K562 (cell line): ENCODE measurements around the gene ZCCHC24. TPM values are rescaled to one million over a fixed set of nuclear protein-coding genes. Genes with fewer than 3 reads are reported as not detected.

Experiments used
- ATAC-seq: fragments of 200-7000 bp; cut with Tn5 transposase; 3 replicates; pipeline ENCODE4 v1.9.1; 2020; ENCODE audit warnings: moderate library complexity
- BruUV-seq: library from RNA; stranded (reverse); fragments of 400-500 nt; replicated peaks from 2 replicates; lab custom pipeline; 2021; lab: Mats Ljungman, UMichigan
- CTCF ChIA-PET: fragments of 300-600 bp; formaldehyde crosslinking; extraction: SDS; loops from one replicate; lab custom pipeline; 2021; ENCODE audit warnings: low intra/inter-chr PET ratio; lab: Yijun Ruan, JAX
- POLR2A ChIA-PET: fragments of 300-600, 350-650 bp; sonication (Branson Sonifier 250); formaldehyde crosslinking; extraction: SDS; loops from one replicate; lab custom pipeline; 2021; ENCODE audit warnings: antibody characterized with exemption, inconsistent platforms; lab: Yijun Ruan, JAX
- DNase-seq, 4 experiments: peaks; one replicate each; pipeline versions ENCODE4 v3.0.0 to v3.0.0-alpha.2; 2011 to 2018; ENCODE audit warnings: low spot score in 3 of 4, mixed read lengths in 3 of 4; ENCODE audit errors: extremely low read depth in 1 of 4
- FAIRE-seq: peaks from 2 replicates; lab custom pipeline; 2011; peaks lifted over from hg19 to GRCh38; lab: Jason Lieb, UNC
- H2AFZ ChIP-seq: 2 replicates; pipeline ENCODE4 v1.6.0; 2011; ENCODE audit warnings: low read depth, low read length, control low read depth, inconsistent platforms
- H3K27ac ChIP-seq: fragments of 200-600 bp; 3 replicates; pipeline ENCODE4 v1.8.0; 2011; ENCODE audit warnings: low read depth, mild to moderate bottlenecking, control low read depth, inconsistent platforms, low read length, moderate library complexity, mixed read lengths; ENCODE audit errors: extremely low read depth
- H3K27me3 ChIP-seq, 2 experiments: fragments of 300-600 bp in 1 of 2; 2 replicates in 1 of 2; 3 replicates in 1 of 2; pipeline versions ENCODE4 v1.6.0 to v1.8.0; 2011; ENCODE audit warnings: inconsistent platforms in 2 of 2, low read length in 2 of 2, mild to moderate bottlenecking in 1 of 2, mixed read lengths in 1 of 2, moderate library complexity in 1 of 2; ENCODE audit not compliant: control insufficient read depth in 2 of 2, insufficient read depth in 2 of 2
- H3K36me3 ChIP-seq: fragments of 300-600 bp; 3 replicates; pipeline ENCODE4 v1.8.0; 2011; ENCODE audit warnings: mild to moderate bottlenecking, low read length, inconsistent platforms; ENCODE audit not compliant: control insufficient read depth, insufficient read depth
- H3K4me1 ChIP-seq, 2 experiments: fragments of 200-600 bp in 1 of 2; replicated peaks in 1 of 2; 2 replicates in 1 of 2; 3 replicates in 1 of 2; pipeline versions ENCODE4 v1.5.1 to v1.8.0; 2011; ENCODE audit warnings: inconsistent platforms in 2 of 2, low read length in 2 of 2, mild to moderate bottlenecking in 1 of 2, mixed read lengths in 1 of 2, moderate library complexity in 1 of 2; ENCODE audit not compliant: control insufficient read depth in 2 of 2, insufficient read depth in 2 of 2
- H3K4me2 ChIP-seq: 2 replicates; pipeline ENCODE4 v1.6.1; 2011; ENCODE audit warnings: low read length, control low read depth, inconsistent platforms, mixed read lengths; ENCODE audit not compliant: insufficient read depth
- H3K4me3 ChIP-seq: fragments of 200-600 bp; sonication (generic), shearing (Covaris generic); 2 replicates; pipeline ENCODE4 v1.5.1; 2016; ENCODE audit warnings: control low read depth, inconsistent platforms
- H3K79me2 ChIP-seq: fragments of 200-600 bp; 3 replicates; pipeline ENCODE4 v1.8.0; 2011; ENCODE audit warnings: low read length, inconsistent platforms; ENCODE audit not compliant: control insufficient read depth, insufficient read depth
- H3K9ac ChIP-seq, 2 experiments: 2 replicates each; pipeline versions ENCODE4 v1.6.0 to v1.6.1; 2011; ENCODE audit warnings: low read depth in 2 of 2, low read length in 2 of 2, control low read depth in 1 of 2, inconsistent platforms in 1 of 2, mild to moderate bottlenecking in 1 of 2, mixed read lengths in 1 of 2; ENCODE audit not compliant: insufficient read depth in 1 of 2
- H3K9me1 ChIP-seq: one replicate; pipeline ENCODE4 v1.6.0; 2011; ENCODE audit warnings: inconsistent platforms, mild to moderate bottlenecking, low read length, moderate library complexity; ENCODE audit not compliant: control insufficient read depth, insufficient read depth
- H3K9me3 ChIP-seq: replicated peaks from 2 replicates; pipeline ENCODE4 v1.5.1; 2011; ENCODE audit warnings: low read depth, low read length, inconsistent platforms; ENCODE audit not compliant: control insufficient read depth, insufficient read depth
- H4K20me1 ChIP-seq: replicated peaks from 2 replicates; pipeline ENCODE4 v1.6.1; 2011; ENCODE audit warnings: low read length, inconsistent platforms, mixed read lengths; ENCODE audit not compliant: control insufficient read depth, insufficient read depth
- ATF7 ChIP-seq: fragments of 450-650 bp; IDR thresholded peaks from 2 replicates; pipeline ENCODE4 v1.7.1; 2014; ENCODE audit warnings: mild to moderate bottlenecking, moderate library complexity
- CREM ChIP-seq: IDR thresholded peaks from 2 replicates; pipeline ENCODE4 v1.6.1; 2014; ENCODE audit warnings: antibody characterized with exemption, low read depth
- FOXK2 ChIP-seq, 2 experiments: fragments of 450-650 bp; IDR thresholded peaks in 1 of 2; conservative IDR thresholded peaks in 1 of 2; 2 replicates each; pipeline ENCODE4 v1.6.1; 2016; ENCODE audit warnings: low read depth in 2 of 2, mild to moderate bottlenecking in 1 of 2
- MCM2 ChIP-seq: fragments of 450-650 bp; IDR thresholded peaks from 2 replicates; pipeline ENCODE4 v1.6.1; 2017; ENCODE audit warnings: low read depth, mild to moderate bottlenecking
- MIER1 ChIP-seq: fragments of 450-650 bp; IDR thresholded peaks from 2 replicates; pipeline ENCODE4 v1.6.1; 2016; ENCODE audit warnings: antibody characterized with exemption, mild to moderate bottlenecking, low read depth
- NUFIP1 ChIP-seq: fragments of 450-650 bp; IDR thresholded peaks from 2 replicates; pipeline ENCODE4 v1.6.1; 2018; ENCODE audit not compliant: partially characterized antibody
- SMAD3 ChIP-seq: fragments of 450-650 bp; formaldehyde crosslinking; conservative IDR thresholded peaks from 2 replicates; pipeline ENCODE4 v1.4.0; 2020; ENCODE audit warnings: mild to moderate bottlenecking
- TAF9B ChIP-seq: fragments of 450-650 bp; IDR thresholded peaks from 2 replicates; pipeline ENCODE4 v1.6.1; 2018; ENCODE audit warnings: mild to moderate bottlenecking; ENCODE audit not compliant: partially characterized antibody
- ZBTB17 ChIP-seq: fragments of 450-650 bp; formaldehyde crosslinking; IDR thresholded peaks from 2 replicates; pipeline ENCODE4 v1.4.0; 2020; ENCODE audit warnings: mild to moderate bottlenecking
- ZKSCAN3 ChIP-seq: fragments of 250-450 bp; sonication (Bioruptor Pico); IDR thresholded peaks from 2 replicates; pipeline ENCODE4 v1.4.0; 2020
- ZNF263 ChIP-seq: sonication (generic); formaldehyde crosslinking; IDR thresholded peaks from 2 replicates; pipeline ENCODE4 v1.8.0; 2022; ENCODE audit warnings: mild to moderate bottlenecking, missing genetic modification reagents, borderline replicate concordance
- WGBS: fragments of 100-300 bp; shearing (Covaris generic); methylation state at CpG from one replicate; pipeline ENCODE4 v1.1.6; 2016; ENCODE audit warnings: low coverage, mixed read lengths; ENCODE audit not compliant: insufficient coverage; ENCODE audit errors: missing lambda C conversion rate; 5-methylcytosine and 5-hydroxymethylcytosine counted together
- in situ Hi-C: fragments of 300-500 bp; cut with MboI; formaldehyde crosslinking; loops from 4 replicates; pipeline ENCODE4 v1.15.0; 2018; ENCODE audit warnings: inconsistent platforms, mixed read lengths
- intact Hi-C: fragments of 100-400 bp; cut with micrococcal nuclease; formaldehyde crosslinking; loops from 2 replicates; pipeline ENCODE4 v1.14.2; 2022
- polyA plus RNA-seq, 8 experiments: library from polyadenylated mRNA; depleted of rRNA in 4 of 8; stranded (reverse) in 5 of 8; unstranded in 3 of 8; fragments of >200 nt; fragmentation: Nextera tagmentation in 2 of 8; fragmentation: Illumina TruSeq in 1 of 8; extraction: Ambion mirVana in 2 of 8; extraction: Trizol in 1 of 8; gene quantifications; 2 replicates each; pipeline versions ENCODE4 v1.2.1 to v1.2.3, GENCODE V29; 2011 to 2014; ENCODE audit warnings: inconsistent platforms in 1 of 8, missing spikeins in 1 of 8
- total RNA-seq, 7 experiments: library from RNA; depleted of rRNA in 6 of 7; stranded (reverse); fragments of >200 nt in 6 of 7; fragmentation: Illumina TruSeq in 2 of 7; extraction: Trizol in 2 of 7; gene quantifications; 2 replicates each; pipeline versions ENCODE4 v1.2.1 to v1.2.3, GENCODE V29; 2011 to 2021; ENCODE audit warnings: low replicate concordance in 1 of 7
- TF ChIP-seq, protein P1 (sequence below): IDR thresholded peaks from 3 replicates; pipeline ENCODE4 v1.6.1; 2011; ENCODE audit warnings: borderline replicate concordance, mild to moderate bottlenecking; ENCODE audit not compliant: insufficient read length, insufficient read depth
- TF ChIP-seq, protein P2 (sequence below): fragments of 250-450 bp; sonication (Bioruptor Pico); IDR thresholded peaks from 2 replicates; pipeline ENCODE4 v1.6.1; 2021; ENCODE audit warnings: mild to moderate bottlenecking

The ZCCHC24 gene
- total and polyA plus RNA-seq, 9 of the 15 experiments (the other 6 are each of a cell fraction or from before 2014, with no cell fraction given) = 0.84 to 11.0 (median 4.6) TPM

DNA sequence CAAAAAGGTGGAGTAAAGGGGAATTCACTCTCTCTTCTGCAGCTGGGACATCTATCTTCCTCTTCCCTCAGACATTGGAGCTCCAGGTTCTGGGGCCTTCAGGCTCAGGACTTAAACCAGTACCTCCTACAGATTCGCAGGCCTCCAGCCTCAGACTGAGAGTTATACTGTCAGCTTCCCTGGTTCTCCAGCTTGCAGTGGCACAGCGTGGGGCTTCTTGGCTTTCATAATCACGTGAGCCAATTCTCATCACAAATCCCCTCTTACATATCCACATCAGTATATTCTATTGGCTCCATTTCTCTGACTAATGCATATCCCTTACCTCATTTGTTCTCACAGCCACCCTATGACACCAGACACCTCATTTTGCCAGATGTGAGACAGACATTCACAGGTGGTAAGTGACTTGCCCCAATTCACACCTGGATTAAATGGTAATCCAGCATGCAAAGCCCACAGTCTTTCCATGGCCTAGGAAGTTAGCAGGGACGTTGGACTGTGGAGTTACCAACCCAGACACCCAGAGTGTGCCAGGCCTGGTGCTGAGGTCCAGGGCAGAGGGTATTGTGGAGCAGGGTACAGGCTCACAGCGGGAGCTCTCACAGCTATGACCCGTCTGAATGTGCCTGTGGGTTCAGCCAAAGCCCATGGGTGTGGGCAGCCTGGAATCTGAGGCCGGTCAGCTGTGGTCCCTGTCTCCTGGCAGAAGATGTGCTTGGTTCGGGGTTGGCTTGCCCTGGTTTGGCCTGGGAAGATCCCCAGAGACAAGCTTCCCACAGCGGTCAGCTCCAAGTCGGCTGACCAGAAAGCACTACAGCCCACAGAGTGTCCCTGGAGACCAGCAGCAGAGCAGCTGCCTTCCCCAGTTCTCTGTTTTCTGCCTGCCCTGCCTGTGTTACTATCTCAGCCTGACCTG is 18.4 kb upstream of the ZCCHC24 start:
- no peaks in the 10 kb centered on the region for H3K9me3 ChIP-seq
- no peaks in the 10 kb centered on the region for H3K79me2 ChIP-seq
- no TSS peak for BruUV-seq
- POLR2A ChIA-PET = interaction anchor here (0.6 to 2.3 kb wide), 7 partner anchors 9 to 1203 kb away, joined by 3 to 9 read pairs (median 3); partner anchors contain the start of gene ZCCHC24
- peak overlapping the region in 1 of 2 experiments; percentile 5; a peak in 1 of 4 replicates for H3K9ac ChIP-seq
- no peaks in the 10 kb centered on the region for H3K9me1 ChIP-seq
- H3K27me3 ChIP-seq = peaks cover 2 to 19% of the 10 kb centered on the region in 2 experiments; a peak in 3 of 5 replicates
- no peak overlapping the region for H3K4me3 ChIP-seq
- no peak for DNase-seq
- intact Hi-C loops = no loop called here
- 10% methylated on average over 10 of the region's 10 CpGs for WGBS
- no peak for ATAC-seq
- H3K4me1 ChIP-seq = peaks cover 6 to 17% of the 10 kb centered on the region in 2 experiments; a peak in 3 of 5 replicates
- CTCF ChIA-PET = no interaction called here
- in situ Hi-C loops = no loop called here
- FAIRE-seq = no peak
- H3K27ac ChIP-seq = no peak overlapping the region
- H2AFZ ChIP-seq = no peak overlapping the region
- no peaks in the 10 kb centered on the region for H4K20me1 ChIP-seq
- no peaks in the 10 kb centered on the region for H3K36me3 ChIP-seq
- no peak overlapping the region for H3K4me2 ChIP-seq
- no peak for TF ChIP-seq NUFIP1
- no peak for TF ChIP-seq TAF9B
- TF ChIP-seq, all 486 proteins: peak for 0

DNA sequence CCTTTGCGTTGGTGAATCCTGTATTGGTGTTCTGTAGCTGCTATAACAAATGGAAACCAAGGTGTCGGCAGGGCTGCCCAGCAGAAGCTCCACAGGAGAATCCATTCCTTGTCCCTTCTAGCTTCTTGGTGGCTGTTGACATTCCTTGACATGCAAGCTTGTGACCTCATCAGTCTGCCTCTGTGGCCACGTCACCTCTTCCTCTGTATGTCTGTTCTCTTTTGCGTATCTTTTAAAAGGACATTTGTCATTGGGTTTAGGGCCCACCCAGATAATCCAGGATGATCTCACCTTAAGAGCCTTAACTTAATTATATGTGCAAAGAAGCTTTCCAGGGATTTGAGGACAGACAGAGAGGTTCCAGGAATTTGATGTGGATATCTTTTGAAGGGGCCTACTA is 15.3 kb upstream of the ZCCHC24 start:
- no peak overlapping the region for H3K4me3 ChIP-seq
- H2AFZ ChIP-seq = peak overlapping the region; percentile 37; the same call in 1 of the 2 replicates
- H3K4me2 ChIP-seq = no peak overlapping the region
- DNase-seq (no peak), ATAC-seq (no peak), FAIRE-seq (peak; percentile 42)
- no peaks in the 10 kb centered on the region for H3K36me3 ChIP-seq
- peaks cover 2 to 28% of the 10 kb centered on the region in 2 experiments; a peak in 3 of 5 replicates for H3K27me3 ChIP-seq
- WGBS = 36% methylated on average over 4 of the region's 4 CpGs
- H3K79me2 ChIP-seq = no peaks in the 10 kb centered on the region
- ChIA-PET CTCF (no interaction called here), POLR2A (interaction anchor here (0.7 to 1.9 kb wide), 5 partner anchors 9 to 45 kb away, joined by 3 to 7 read pairs (median 4); partner anchors contain the start of gene ZCCHC24)
- H4K20me1 ChIP-seq = no peaks in the 10 kb centered on the region
- intact Hi-C loops = no loop called here
- no peak overlapping the region for H3K9ac ChIP-seq
- in situ Hi-C loops = no loop called here
- H3K27ac ChIP-seq = no peak overlapping the region
- no TSS peak for BruUV-seq
- no peaks in the 10 kb centered on the region for H3K9me1 ChIP-seq
- H3K9me3 ChIP-seq = no peaks in the 10 kb centered on the region
- peaks cover 0 to 4% of the 10 kb centered on the region in 2 experiments; a peak in 3 of 5 replicates for H3K4me1 ChIP-seq
- TF ChIP-seq, protein P1, sequence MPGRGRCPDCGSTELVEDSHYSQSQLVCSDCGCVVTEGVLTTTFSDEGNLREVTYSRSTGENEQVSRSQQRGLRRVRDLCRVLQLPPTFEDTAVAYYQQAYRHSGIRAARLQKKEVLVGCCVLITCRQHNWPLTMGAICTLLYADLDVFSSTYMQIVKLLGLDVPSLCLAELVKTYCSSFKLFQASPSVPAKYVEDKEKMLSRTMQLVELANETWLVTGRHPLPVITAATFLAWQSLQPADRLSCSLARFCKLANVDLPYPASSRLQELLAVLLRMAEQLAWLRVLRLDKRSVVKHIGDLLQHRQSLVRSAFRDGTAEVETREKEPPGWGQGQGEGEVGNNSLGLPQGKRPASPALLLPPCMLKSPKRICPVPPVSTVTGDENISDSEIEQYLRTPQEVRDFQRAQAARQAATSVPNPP = no peak
- TF ChIP-seq MCM2 (no peak), ZBTB17 (no peak), CREM (peak; percentile 74), ZKSCAN3 (CRISPR knock-in tag) (no peak), SMAD3 (CRISPR knock-in tag) (no peak), MIER1 (no peak), FOXK2 (conservative IDR thresholded peaks at IDR 0.05 in 1 of 2, IDR thresholded peaks at IDR 0.05 in 1 of 2; ENCODE audit: low read depth in 2 of 2) (peak in 1 of 2 experiments; percentile 28; a peak in 1 of 4 replicates), ATF7 (peak; percentile 40; the same call in 1 of the 2 replicates), ZNF263 (no peak)
- TF ChIP-seq, protein P2, sequence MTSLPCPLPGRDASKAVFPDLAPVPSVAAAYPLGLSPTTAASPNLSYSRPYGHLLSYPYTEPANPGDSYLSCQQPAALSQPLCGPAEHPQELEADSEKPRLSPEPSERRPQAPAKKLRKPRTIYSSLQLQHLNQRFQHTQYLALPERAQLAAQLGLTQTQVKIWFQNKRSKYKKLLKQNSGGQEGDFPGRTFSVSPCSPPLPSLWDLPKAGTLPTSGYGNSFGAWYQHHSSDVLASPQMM (CRISPR knock-in tag) = no peak
